GM12878 (cell line): ENCODE measurements around the gene TMEM94. TPM values are rescaled to one million over a fixed set of nuclear protein-coding genes. Genes with fewer than 3 reads are reported as not detected.

Source experiments
- ATAC-seq: fragments of 200-7000 bp; cut with Tn5 transposase; 3 replicates; pipeline ENCODE4 v1.9.1; 2020; ENCODE audit warnings: mild to moderate bottlenecking, moderate library complexity
- BruUV-seq: library from RNA; stranded (reverse); fragments of 400-500 nt; replicated peaks from 2 replicates; lab custom pipeline; 2021; lab: Mats Ljungman, UMichigan
- CTCF ChIA-PET: fragments of 300-600 bp; sonication (Branson Sonifier 250); formaldehyde crosslinking; extraction: SDS; loops from one replicate; lab custom pipeline; 2021; ENCODE audit warnings: inconsistent platforms; lab: Yijun Ruan, JAX
- POLR2A ChIA-PET: fragments of 350-600 bp; formaldehyde crosslinking; extraction: SDS; loops from one replicate; lab custom pipeline; 2021; ENCODE audit warnings: inconsistent platforms; lab: Charles Lee
- RAD21 ChIA-PET: fragments of 300-600 bp; sonication (Branson Sonifier 250); formaldehyde crosslinking; loops from one replicate; lab custom pipeline; 2023; ENCODE audit warnings: antibody characterized with exemption; ENCODE audit not compliant: unreplicated experiment; lab: Charles Lee
- SMC1A ChIA-PET: fragments of 300-600 bp; sonication (Branson Sonifier 250); formaldehyde crosslinking; loops from one replicate; lab custom pipeline; 2023; ENCODE audit not compliant: unreplicated experiment, uncharacterized antibody; lab: Charles Lee
- DNase-seq: peaks from one replicate; pipeline ENCODE4 v3.0.0-alpha.2; 2011; ENCODE audit warnings: low read depth, low spot score
- FAIRE-seq: peaks from 3 replicates; lab custom pipeline; 2011; peaks lifted over from hg19 to GRCh38; lab: Jason Lieb, UNC
- H2AFZ ChIP-seq: 2 replicates; pipeline ENCODE4 v1.6.0; 2011; ENCODE audit warnings: low read depth, low read length, control low read depth; ENCODE audit not compliant: control insufficient read depth
- H3K27ac ChIP-seq: 2 replicates; pipeline ENCODE4 v1.5.1; 2011; ENCODE audit warnings: control low read depth; ENCODE audit not compliant: control insufficient read depth, insufficient read depth
- H3K27me3 ChIP-seq, 2 experiments: replicated peaks in 1 of 2; 2 replicates each; pipeline versions ENCODE4 v1.6.0 to v1.6.1; 2011; ENCODE audit warnings: low read length in 1 of 2; ENCODE audit not compliant: control insufficient read depth in 2 of 2, insufficient read depth in 2 of 2
- H3K36me3 ChIP-seq, 2 experiments: 2 replicates each; pipeline ENCODE4 v1.5.1; 2011; ENCODE audit warnings: low read length in 1 of 2; ENCODE audit not compliant: control insufficient read depth in 2 of 2, insufficient read depth in 2 of 2
- H3K4me1 ChIP-seq: 2 replicates; pipeline ENCODE4 v1.6.1; 2011; ENCODE audit warnings: mild to moderate bottlenecking, low read length, moderate library complexity, mixed read lengths; ENCODE audit not compliant: control insufficient read depth, insufficient read depth
- H3K4me2 ChIP-seq: 2 replicates; pipeline ENCODE4 v1.6.0; 2011; ENCODE audit warnings: control low read depth; ENCODE audit not compliant: control insufficient read depth, insufficient read depth
- H3K4me3 ChIP-seq: fragments of 200-600 bp; sonication (generic); 2 replicates; pipeline ENCODE4 v1.5.1; 2016
- H3K79me2 ChIP-seq: 2 replicates; pipeline ENCODE4 v1.6.0; 2011; ENCODE audit warnings: low read length; ENCODE audit not compliant: control insufficient read depth, insufficient read depth
- H3K9ac ChIP-seq: 2 replicates; pipeline ENCODE4 v1.8.0; 2011; ENCODE audit warnings: low read length, control low read depth, mixed read lengths; ENCODE audit not compliant: control insufficient read depth, insufficient read depth
- H3K9me3 ChIP-seq: replicated peaks from 3 replicates; pipeline ENCODE4 v1.5.1; 2011; ENCODE audit warnings: mild to moderate bottlenecking, low read length; ENCODE audit not compliant: control insufficient read depth, insufficient read depth
- H4K20me1 ChIP-seq: 2 replicates; pipeline ENCODE4 v1.6.0; 2011; ENCODE audit not compliant: control insufficient read depth, insufficient read depth
- ATF3 ChIP-seq: IDR thresholded peaks from 2 replicates; pipeline ENCODE4 v1.6.1; 2011; ENCODE audit warnings: low read depth, mild to moderate bottlenecking, low read length, moderate library complexity, borderline replicate concordance; ENCODE audit errors: extremely low read depth
- CHD4 ChIP-seq: fragments of 200-600 bp; sonication (generic); IDR thresholded peaks from 2 replicates; pipeline ENCODE4 v1.6.1; 2016; ENCODE audit warnings: mild to moderate bottlenecking
- E2F8 ChIP-seq: fragments of 450-650 bp; IDR thresholded peaks from 2 replicates; pipeline ENCODE4 v1.6.1; 2018; ENCODE audit warnings: mild to moderate bottlenecking, low read depth, moderate library complexity; ENCODE audit not compliant: partially characterized antibody
- JUNB ChIP-seq: IDR thresholded peaks from 2 replicates; pipeline ENCODE4 v1.6.1; 2016; ENCODE audit warnings: antibody characterized with exemption, mild to moderate bottlenecking
- MEF2A ChIP-seq: IDR thresholded peaks from 2 replicates; pipeline ENCODE4 v1.6.1; 2011; ENCODE audit warnings: low read depth, mild to moderate bottlenecking, low read length, moderate library complexity; ENCODE audit not compliant: insufficient read depth
- NR2C1 ChIP-seq: fragments of 450-650 bp; IDR thresholded peaks from 2 replicates; pipeline ENCODE4 v1.6.1; 2017; ENCODE audit warnings: antibody characterized with exemption, mild to moderate bottlenecking, moderate library complexity
- POLR2AphosphoS2 ChIP-seq: IDR thresholded peaks from 2 replicates; pipeline ENCODE4 v1.6.1; 2011; ENCODE audit warnings: low read depth, mild to moderate bottlenecking, low read length, improper control_type of control experiment, moderate library complexity
- TCF3 ChIP-seq: IDR thresholded peaks from 2 replicates; pipeline ENCODE4 v1.6.1; 2012; ENCODE audit warnings: low read depth, mild to moderate bottlenecking, low read length, borderline replicate concordance; ENCODE audit not compliant: insufficient read depth
- ZNF217 ChIP-seq: fragments of 450-650 bp; IDR thresholded peaks from 2 replicates; pipeline ENCODE4 v1.6.1; 2017; ENCODE audit warnings: antibody characterized with exemption, mild to moderate bottlenecking
- ZNF687 ChIP-seq: fragments of 450-650 bp; IDR thresholded peaks from 2 replicates; pipeline ENCODE4 v1.6.1; 2017; ENCODE audit warnings: mild to moderate bottlenecking, moderate library complexity
- WGBS: methylation state at CpG from one replicate; pipeline ENCODE4 v1.1.6; 2016; ENCODE audit warnings: low lambda C conversion rate; ENCODE audit not compliant: insufficient replicate concordance, insufficient coverage; ENCODE audit errors: missing lambda C conversion rate; 5-methylcytosine and 5-hydroxymethylcytosine counted together
- in situ Hi-C: fragments of 300-500 bp; cut with MboI; formaldehyde crosslinking; loops from 9 replicates; pipeline ENCODE4 v1.14.3; 2018; ENCODE audit warnings: mixed read lengths
- intact Hi-C: fragments of 100-400 bp; cut with micrococcal nuclease; formaldehyde crosslinking; loops from one replicate; pipeline ENCODE4 v1.14.2; 2022; ENCODE audit not compliant: unreplicated experiment
- polyA plus RNA-seq, 11 experiments: library from polyadenylated mRNA; depleted of rRNA in 4 of 11; unstranded in 6 of 11; stranded (reverse) in 5 of 11; fragments of >200 nt; fragmentation: Nextera tagmentation in 4 of 11; fragmentation: Illumina TruSeq in 1 of 11; extraction: Ambion mirVana in 4 of 11; extraction: Trizol in 1 of 11; gene quantifications; 1 replicate in 1 of 11; 2 replicates in 10 of 11; pipeline versions ENCODE4 v1.2.1 to v1.2.3, GENCODE V29; 2011 to 2016; ENCODE audit warnings: inconsistent platforms in 2 of 11, missing spikeins in 2 of 11, low read depth in 1 of 11
- total RNA-seq, 4 experiments: library from RNA; depleted of rRNA in 3 of 4; stranded (reverse); fragments of >200 nt in 3 of 4; fragmentation: Illumina TruSeq in 1 of 4; extraction: Trizol in 1 of 4; gene quantifications; 2 replicates each; pipeline versions ENCODE4 v1.2.1 to v1.2.3, GENCODE V29; 2013 to 2021

Gene TMEM94
- total and polyA plus RNA-seq, 10 of the 15 experiments (the other 5 are each of a cell fraction or from before 2014, with no cell fraction given): 0.31 to 70.7 (median 24.4) TPM

GRCh38 chr17:75535871-75536270 is 79.4 kb downstream of the TMEM94 start (continued):
- TF ChIP-seq TCF3 (no peak), MEF2A (no peak), JUNB (no peak), CHD4 (no peak), POLR2AphosphoS2 (no peak)

- ChIA-PET CTCF (no interaction called here), SMC1A (no interaction called here), POLR2A (interaction anchor here (1.3 kb wide), 1 partner anchor 228 kb away, joined by 3 read pairs; no protein-coding TSS in a partner anchor), RAD21 (no interaction called here)
- in situ Hi-C loops (no loop called here), intact Hi-C loops (no loop called here)
- peaks cover 11% of the 10 kb centered on the region for H3K4me1 ChIP-seq
- H3K79me2 ChIP-seq: no peaks in the 10 kb centered on the region
- DNase-seq (no peak), ATAC-seq (no peak), FAIRE-seq (no peak)
- no peak for TF ChIP-seq E2F8
- TF ChIP-seq ZNF687: no peak
- TF ChIP-seq NR2C1: no peak
- TF ChIP-seq MEF2A: no peak
- no peak for TF ChIP-seq ATF3
- TF ChIP-seq ZNF217: no peak
- no TSS peak for BruUV-seq
- H3K9ac ChIP-seq: no peak overlapping the region
- H3K4me2 ChIP-seq: no peak overlapping the region
- WGBS: 80% methylated on average over 10 of the region's 10 CpGs
- H3K4me3 ChIP-seq: no peak overlapping the region
- no peaks in the 10 kb centered on the region for H4K20me1 ChIP-seq
- H3K27ac ChIP-seq: no peak overlapping the region
- H2AFZ ChIP-seq: no peak overlapping the region
- no peaks in the 10 kb centered on the region for H3K9me3 ChIP-seq
- H3K27me3 ChIP-seq: no peaks in the 10 kb centered on the region
- H3K36me3 ChIP-seq: no peaks in the 10 kb centered on the region
Observed at GRCh38 chr17:75536366-75536765, 79.9 kb downstream of the TMEM94 start.
